H1 (cell line): Measurements from ENCODE around the gene ZNF318. TPM values are rescaled to one million over a fixed set of nuclear protein-coding genes. Genes with fewer than 3 reads are reported as not detected.

Experiments
- RNF2 ChIP-seq: fragments of 200-900, 300-1000 bp; sonication (generic); IDR thresholded peaks from 2 replicates; pipeline ENCODE4 v1.7.1; 2016; ENCODE audit warnings: borderline replicate concordance, low read depth, mild to moderate bottlenecking, antibody characterized with exemption, low read length; ENCODE audit not compliant: poor library complexity, severe bottlenecking; ENCODE audit errors: missing control alignments
- polyA plus RNA-seq, 7 experiments: library from polyadenylated mRNA; depleted of rRNA in 3 of 7; stranded (reverse) in 5 of 7; unstranded in 2 of 7; fragments of >200 nt in 5 of 7; fragments of 200-250 nt in 2 of 7; gene quantifications; 1 replicate in 5 of 7; 2 replicates in 1 of 7; 4 replicates in 1 of 7; pipeline versions ENCODE4 v1.2.1 to v1.2.3, GENCODE V29; 2011 to 2013; ENCODE audit warnings: missing spikeins in 2 of 7, mixed read lengths in 2 of 7
- total RNA-seq: library from RNA; stranded (reverse); fragmentation: NEBNext Ultra II Directional; extraction: Animal tissue kit (Norgen Biotek cat#: 25700); gene quantifications from 2 replicates; pipeline ENCODE4 v1.2.1, GENCODE V29; 2021

ZNF318 gene
- total and polyA plus RNA-seq, 2 of the 8 experiments (the other 6 are each of a cell fraction or from before 2014, with no cell fraction given), result 10.2 to 22.1 TPM

DNA sequence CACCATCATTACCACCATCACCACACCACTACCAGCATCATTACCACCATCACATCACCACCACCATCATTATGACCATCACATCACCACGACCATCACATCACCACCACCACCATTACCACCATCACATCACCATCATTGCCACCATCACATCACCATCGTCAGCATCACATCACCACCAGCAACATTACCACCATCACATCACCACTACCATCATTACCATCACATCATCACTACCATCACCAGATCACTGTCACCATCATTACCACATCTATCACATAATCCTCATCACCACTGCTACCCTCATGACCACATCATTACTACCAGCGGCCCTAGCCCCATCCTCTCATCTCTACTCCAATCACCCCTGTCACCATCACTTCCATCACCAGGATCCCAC, 74.9 kb downstream of the ZNF318 start (continued):
- no peak for TF ChIP-seq RNF2
